Mucosa of gallbladder (tissue), 1 donor: ENCODE results near the gene FBN1. TPM values are rescaled to one million over a fixed set of nuclear protein-coding genes. Genes with fewer than 3 reads are reported as not detected.

Experiments used
- DNase-seq: peaks from one replicate; pipeline ENCODE4 v3.0.0-alpha.2; 2020; ENCODE audit warnings: low spot score
- total RNA-seq: library from RNA; stranded (reverse); gene quantifications from one replicate; pipeline ENCODE4 v1.2.1, GENCODE V29; 2021
- donor health status: DM: no; HTN: no; CAD: no.

FBN1 gene
- total RNA-seq, 1 donor from 2014 or later: 57.6 TPM

GRCh38 chr15:48652510-48653076 is 7.1 kb upstream of the FBN1 start:
- no peak for DNase-seq

DNA sequence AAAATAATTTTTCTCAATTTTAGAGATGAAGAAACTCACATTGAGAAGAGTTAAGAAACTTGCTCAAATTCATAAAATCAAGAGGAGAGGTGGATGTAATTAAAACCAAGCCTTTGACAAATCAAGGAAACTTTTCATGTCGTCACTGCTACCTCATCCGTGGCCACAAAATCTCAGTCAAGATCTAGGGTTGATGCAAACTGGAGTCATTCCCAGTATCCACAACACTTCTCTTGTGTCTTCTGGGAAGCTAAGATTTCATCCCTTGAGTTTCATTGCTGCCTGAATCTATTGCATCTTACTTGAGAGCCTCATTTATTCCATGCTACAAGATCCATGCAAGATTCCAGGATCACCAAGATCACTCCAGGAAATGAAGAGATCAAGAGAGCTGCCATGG is 5.4 kb upstream of the FBN1 start:
- no peak for DNase-seq

GRCh38 chr15:48647962-48648361 is 2.5 kb upstream of the FBN1 start:
- DNase-seq: no peak

- no peak for DNase-seq
Measured at GRCh38 chr15:48646331-48646730, 822 bp upstream of the FBN1 start.

- peak; percentile 25 for DNase-seq
Measured at GRCh38 chr15:48644827-48645557, 517 bp downstream of the FBN1 start.

GRCh38 chr15:48644467-48644826 is 1.1 kb downstream of the FBN1 start:
- DNase-seq: peak; percentile 19

GRCh38 chr15:48643776-48644466 is 1.6 kb downstream of the FBN1 start:
- DNase-seq: no peak

DNA sequence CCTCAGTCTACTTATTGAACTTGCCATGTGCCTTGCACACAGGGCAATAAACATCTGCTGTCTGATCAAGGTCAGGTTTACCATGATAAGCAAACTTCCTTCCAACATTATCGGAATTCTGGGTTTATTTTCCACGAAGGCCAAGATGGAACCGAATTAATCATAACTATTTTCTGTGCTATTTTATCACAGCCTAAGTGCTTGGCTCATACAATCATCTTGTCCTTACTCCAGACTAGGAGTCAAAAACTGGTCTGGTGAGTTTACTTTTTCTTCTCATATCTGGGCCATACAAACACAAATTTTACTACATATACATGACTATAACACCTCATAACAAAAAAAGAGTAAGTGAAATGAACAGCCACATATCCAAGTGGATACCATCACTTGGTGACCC is 2.3 kb downstream of the FBN1 start:
- DNase-seq: no peak

- no peak for DNase-seq
Measured at GRCh38 chr15:48642795-48643194, 2.7 kb downstream of the FBN1 start.

DNA sequence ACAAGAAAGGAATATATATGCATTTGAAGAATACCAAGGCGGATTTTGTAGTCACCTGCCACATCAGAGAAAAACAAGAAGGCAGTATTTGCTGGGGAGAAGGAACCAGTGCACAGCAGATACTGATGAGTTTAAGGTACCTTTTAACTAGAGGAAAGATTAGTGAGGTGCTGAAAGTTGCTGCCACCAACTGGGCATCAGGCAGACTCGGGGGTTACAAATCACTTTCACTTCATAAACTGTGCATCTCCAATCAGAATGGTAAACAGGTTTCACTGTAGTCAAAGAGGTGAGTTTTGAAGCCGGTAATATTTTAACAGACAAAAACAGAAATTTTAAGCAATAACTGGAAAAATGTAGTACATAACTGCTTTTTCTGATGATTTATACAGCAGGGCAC is 4.1 kb downstream of the FBN1 start:
- no peak for DNase-seq

DNA sequence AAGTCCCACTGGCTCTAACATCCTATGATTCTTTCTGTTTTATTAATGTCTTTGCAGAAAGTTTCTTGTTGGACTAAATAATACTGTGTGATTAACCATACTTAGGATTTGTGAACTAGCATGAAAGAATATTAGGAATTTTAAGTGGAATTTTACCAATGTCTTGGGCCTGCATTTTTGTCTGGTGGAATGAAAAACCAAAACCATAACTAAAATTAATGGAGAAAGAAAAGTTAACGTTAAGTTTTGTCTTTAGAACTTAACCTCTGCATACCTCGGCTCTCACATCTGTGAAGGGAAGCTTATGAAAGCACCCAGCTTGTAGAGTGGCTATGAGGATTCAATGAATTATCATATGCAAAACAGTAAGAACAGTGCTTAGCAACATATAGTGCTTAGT is 6.5 kb downstream of the FBN1 start:
- no peak for DNase-seq

GRCh38 chr15:48637639-48638038 is 7.9 kb downstream of the FBN1 start:
- no peak for DNase-seq

GRCh38 chr15:48636511-48636910 is 9.0 kb downstream of the FBN1 start:
- no peak for DNase-seq

- DNase-seq: no peak
Measured at GRCh38 chr15:48634893-48635292, 10.6 kb downstream of the FBN1 start.

DNA sequence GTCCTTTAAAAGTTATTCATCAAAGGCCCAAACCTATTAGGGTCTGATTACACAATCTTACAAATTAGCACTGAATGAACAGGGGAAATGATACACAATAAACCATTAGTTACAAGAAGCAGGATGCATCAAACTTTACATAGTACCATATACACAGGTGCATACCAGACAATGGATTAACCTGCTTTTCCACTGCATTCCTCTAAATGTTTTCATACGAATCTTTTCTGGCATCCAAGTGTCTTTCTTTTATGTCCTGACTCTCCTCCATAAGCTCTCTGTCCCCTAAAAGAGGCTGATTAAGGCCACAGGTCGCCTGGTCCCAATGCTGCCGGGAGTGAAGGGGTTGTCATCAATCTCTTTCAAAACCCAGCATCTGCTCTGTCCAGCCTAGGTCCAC is 11.4 kb downstream of the FBN1 start:
- no peak for DNase-seq

DNA sequence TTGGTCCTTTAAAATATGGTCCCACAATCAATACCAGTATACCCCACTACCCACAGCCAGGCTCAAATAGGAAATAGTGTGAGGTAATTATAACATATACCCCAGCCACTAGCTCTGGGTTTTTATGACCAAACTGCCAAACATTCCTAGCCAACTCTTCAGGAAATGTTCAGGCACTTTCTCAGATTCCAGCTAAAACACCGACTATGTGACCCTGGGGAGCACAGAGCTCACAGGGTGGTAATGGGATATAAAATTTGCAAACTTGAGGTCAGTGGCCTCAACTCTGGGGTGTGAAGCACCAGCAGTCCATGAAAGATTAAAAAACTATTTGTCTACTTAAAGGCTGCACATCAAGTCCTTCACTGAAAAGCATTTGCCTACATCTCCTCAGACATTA is 12.9 kb downstream of the FBN1 start:
- DNase-seq: no peak

DNA sequence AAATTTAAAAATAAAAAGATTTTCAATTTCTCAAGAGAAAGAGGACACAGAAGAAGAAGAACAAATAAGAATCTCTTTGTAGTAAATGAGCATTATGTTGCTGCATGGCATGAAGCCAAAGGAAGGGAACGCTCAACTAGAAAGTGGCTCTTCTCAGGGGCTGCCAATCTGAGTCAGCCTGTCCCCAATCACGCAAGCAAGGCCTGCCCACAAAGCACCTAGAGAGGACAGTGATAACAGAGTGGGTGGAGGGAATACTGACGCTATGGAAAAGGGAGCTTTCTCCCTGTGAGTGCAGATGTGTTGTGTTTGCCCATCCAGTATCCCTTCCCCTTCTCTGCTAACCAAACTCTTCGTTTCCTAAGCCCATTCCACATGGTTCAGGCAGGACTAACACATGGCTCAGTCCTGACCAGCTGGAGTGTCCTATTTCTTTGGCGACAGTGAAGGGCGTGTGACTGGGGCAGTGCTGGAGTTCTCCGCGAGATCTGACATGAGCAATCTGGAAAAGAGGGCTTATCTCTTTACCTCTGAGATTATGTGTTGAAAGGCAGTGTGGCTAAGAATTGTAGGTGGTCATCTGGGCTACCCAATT is 14.2 kb downstream of the FBN1 start:
- DNase-seq: no peak

- DNase-seq: no peak
Measured at GRCh38 chr15:48630245-48630644, 15.3 kb downstream of the FBN1 start.

- DNase-seq: no peak
Measured at GRCh38 chr15:48628832-48629231, 16.7 kb downstream of the FBN1 start.

DNA sequence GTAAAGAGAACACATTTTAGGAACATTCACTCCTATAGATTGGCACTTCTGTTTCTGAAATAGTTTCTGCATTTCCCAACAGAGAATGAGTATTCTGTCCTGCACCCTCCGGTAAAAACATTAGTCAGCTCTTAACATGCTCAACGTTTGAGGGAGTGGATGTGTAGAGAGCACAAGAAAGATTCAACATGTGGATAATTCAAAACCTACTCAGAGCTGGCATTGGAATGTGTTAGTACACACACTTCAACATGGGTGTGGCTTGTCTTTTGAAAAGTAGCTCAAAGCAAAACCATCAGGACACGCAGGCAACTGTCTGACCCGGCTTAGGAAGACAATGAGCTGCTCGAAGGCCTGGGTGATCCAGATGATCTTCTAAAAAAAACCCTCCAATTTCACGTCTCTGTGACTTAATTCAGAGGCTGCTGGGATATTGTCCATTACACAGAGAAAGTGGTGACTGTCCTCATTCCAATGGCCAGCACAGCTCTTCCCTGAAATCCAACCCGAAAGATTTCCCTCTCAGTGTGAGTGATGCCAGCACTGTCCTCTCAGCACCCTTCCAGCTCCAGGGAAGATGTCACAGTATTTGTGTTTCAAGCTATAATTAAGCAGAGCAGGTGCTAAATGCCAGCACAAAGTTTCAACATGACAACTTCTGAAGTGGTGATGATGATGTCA is 18.1 kb downstream of the FBN1 start:
- no peak for DNase-seq

DNA sequence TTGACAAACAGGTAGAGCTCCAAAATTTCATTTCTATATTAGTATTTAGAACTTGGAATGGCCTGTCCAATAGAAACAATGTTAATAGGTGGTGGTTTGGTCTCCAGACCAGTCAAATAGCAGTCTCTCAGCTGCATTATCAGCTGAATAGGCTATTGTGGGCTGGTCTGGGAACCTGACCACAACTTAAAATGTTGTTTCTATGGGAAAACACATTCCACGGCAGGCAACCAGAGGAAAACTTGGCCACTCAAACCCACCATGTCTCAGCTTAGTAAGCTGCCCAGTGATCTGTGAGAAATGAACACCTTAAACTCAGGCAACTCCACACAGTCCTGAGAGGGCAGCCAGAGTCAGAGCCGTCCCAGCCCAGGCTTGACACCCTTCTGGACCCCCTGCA is 20.4 kb downstream of the FBN1 start:
- no peak for DNase-seq

DNA sequence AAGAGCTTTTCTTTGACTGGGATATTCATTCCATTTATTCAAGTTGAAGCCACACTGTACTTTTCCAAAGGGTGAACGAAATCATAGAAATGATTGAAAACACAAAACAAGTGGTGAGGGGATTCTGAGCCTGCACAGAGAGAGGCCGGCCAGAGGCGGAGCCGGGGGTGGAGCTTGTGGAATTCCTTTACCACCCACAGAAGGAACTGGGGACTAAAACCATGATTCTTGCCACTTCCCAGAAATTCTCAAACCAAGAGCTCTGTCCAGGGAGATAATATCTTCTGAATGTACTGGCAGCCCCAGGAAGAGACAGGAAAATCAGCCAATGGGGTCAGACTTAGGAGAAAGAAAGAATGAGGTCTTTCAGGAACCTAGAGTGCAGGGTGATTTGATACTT is 20.8 kb downstream of the FBN1 start:
- DNase-seq: no peak
